ENCODE data around the gene KMT2C. TPM values are rescaled to one million over a fixed set of nuclear protein-coding genes. Genes with fewer than 3 reads are reported as not detected.

KMT2C gene
- total RNA-seq, 1 donor from 2014 or later = 136 TPM

DNA sequence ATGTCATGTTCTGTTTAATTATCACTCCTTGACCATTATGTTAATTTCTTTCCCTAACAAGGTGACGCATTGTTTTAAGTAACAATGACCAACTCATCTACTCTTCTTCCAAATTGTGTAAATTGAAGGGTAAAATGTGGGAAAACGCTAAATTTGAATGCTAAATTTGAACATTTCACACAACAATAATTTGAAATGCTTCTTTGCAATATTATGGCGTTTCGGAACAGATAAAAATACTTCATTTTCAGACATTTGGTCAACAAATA, 29.2 kb upstream of the KMT2C start:
- H3K27ac Mint-ChIP-seq (ENCODE audit: unreplicated experiment) = peak overlapping the region; percentile 99
- peaks cover 7% of the 10 kb centered on the region for H3K4me1 Mint-ChIP-seq (ENCODE audit: low read depth, unreplicated experiment)
- peaks cover 4% of the 10 kb centered on the region for H3K27me3 Mint-ChIP-seq (ENCODE audit: unreplicated experiment)
- DNase-seq = no peak
- peaks cover under 1% of the 10 kb centered on the region for H3K36me3 Mint-ChIP-seq (ENCODE audit: unreplicated experiment)
- H3K4me3 Mint-ChIP-seq (ENCODE audit: unreplicated experiment) = peak overlapping the region; percentile 99
- peaks cover 15% of the 10 kb centered on the region for H3K9me3 Mint-ChIP-seq (ENCODE audit: unreplicated experiment)
- no peak for TF ChIP-seq CTCF (IDR thresholded peaks at IDR 0.05; ENCODE audit: partially characterized antibody, unreplicated experiment)

DNA sequence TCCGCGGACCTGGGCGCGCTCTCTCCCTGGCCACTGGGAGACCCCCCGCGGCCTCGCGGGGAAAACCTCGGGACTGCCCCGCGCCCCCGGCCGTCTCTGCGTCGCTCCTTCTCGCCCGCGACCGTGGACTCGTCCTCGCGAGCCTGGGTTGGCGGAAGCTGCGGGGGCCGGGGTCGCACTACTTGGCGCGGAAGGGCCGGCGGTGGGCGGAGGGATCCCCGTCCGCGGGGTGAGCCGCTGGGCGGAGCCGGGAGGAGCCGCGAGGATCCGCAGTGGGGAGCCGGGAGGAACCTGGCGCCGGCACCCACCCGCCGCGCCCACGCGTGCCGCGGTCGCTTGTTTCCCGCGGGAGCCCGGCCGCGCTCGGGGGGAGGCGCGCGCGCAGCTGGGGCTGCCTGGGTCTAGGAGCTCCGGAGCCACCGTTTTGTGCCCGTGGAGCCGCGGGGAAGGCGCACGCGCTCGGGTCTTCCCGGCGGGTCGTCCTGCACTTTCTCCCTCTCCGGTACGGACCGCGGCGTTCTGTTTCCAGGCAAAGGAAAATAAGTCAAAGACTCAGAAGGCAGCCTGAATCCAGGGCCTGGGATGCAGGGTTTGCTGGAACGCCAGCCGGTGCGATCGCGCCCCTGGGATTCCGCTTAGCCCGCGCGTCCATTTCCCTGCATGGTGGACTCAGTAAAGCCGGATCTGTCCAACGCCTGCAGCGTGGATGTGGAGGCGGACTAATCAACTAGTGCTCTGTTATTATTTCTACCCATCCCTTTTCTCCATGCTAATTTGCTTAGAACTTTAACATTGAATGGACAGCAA, 28.7 kb upstream of the KMT2C start:
- DNase-seq = peak; percentile 88
- peaks cover 11% of the 10 kb centered on the region for H3K4me1 Mint-ChIP-seq (ENCODE audit: low read depth, unreplicated experiment)
- TF ChIP-seq CTCF (IDR thresholded peaks at IDR 0.05; ENCODE audit: partially characterized antibody, unreplicated experiment) = no peak
- peaks cover 4% of the 10 kb centered on the region for H3K27me3 Mint-ChIP-seq (ENCODE audit: unreplicated experiment)
- peak overlapping the region; percentile 99 for H3K27ac Mint-ChIP-seq (ENCODE audit: unreplicated experiment)
- H3K9me3 Mint-ChIP-seq (ENCODE audit: unreplicated experiment) = peaks cover 15% of the 10 kb centered on the region
- no peaks in the 10 kb centered on the region for H3K36me3 Mint-ChIP-seq (ENCODE audit: unreplicated experiment)
- H3K4me3 Mint-ChIP-seq (ENCODE audit: unreplicated experiment) = peak overlapping the region; percentile 99

DNA sequence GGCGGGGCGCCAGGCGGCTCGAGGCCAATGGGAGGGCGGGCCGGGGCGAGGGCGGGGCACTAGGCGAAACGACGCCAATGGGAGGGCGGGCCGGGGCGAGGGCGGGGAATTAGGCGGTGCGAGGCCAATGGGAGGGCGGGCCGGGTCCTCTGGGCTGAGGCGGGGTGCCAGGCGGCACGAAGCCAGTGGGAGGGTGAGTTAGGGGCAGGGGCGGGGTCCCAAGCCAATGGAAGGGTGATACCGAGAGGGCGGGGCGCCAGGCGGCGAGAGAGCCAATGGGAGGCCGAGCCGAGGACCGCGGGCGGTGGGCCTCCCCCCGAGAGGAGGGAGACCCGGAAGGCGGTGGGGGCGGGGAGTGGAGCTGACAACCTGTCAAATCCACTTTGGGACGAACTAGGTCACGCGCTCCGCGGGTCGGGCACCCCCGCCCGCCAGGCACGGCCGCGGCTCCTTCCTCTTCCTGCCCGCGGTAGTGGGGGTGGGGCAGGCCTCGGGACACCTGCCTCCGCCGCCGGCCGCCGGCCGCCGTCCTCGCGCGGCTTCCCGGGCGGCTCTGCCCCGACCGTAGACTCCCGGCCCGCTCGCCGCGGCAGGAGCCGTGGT, 28.0 kb upstream of the KMT2C start:
- no peak overlapping the region for H3K27ac Mint-ChIP-seq (ENCODE audit: unreplicated experiment)
- peaks cover 15% of the 10 kb centered on the region for H3K9me3 Mint-ChIP-seq (ENCODE audit: unreplicated experiment)

DNA sequence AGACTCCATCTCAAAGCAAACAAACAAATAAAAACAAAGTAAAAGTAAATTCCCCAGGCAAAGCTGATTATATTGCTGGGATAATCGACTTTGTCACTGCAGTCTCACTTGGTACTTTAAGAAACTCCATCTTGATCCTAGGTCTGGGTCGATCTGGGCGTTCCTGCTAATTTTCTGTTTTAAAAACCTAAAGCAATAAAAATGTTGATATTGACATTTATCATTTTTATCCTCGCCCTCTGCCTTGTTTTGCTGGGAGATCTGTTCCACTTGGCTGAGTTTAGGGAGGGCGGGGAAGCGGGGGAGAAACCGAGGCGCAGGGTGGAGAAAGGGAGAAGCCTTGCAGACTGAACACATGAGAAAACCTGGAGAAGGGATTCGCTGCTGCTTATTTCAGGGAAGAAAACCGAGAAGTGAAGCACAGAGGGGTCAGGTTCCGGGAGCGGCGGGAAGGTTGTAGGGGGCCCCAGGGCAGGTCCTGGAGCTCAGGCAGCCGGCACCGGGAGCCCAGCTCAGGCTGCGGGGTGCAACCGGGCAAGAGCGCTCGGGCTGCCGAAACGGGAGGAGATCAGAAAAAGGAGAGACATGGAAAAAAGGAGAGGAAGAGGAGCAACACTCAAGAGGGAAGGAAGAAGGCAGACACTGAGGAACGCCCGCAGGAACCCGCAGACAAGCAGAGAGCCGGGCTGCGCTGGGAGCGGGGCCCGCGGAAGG, 27.3 kb upstream of the KMT2C start:
- no peak for TF ChIP-seq CTCF (IDR thresholded peaks at IDR 0.05; ENCODE audit: partially characterized antibody, unreplicated experiment)
- Mint-ChIP-seq H3K4me3 (ENCODE audit: unreplicated experiment) (peak overlapping the region; percentile 91), H3K9me3 (ENCODE audit: unreplicated experiment) (peaks cover 13% of the 10 kb centered on the region), H3K36me3 (ENCODE audit: unreplicated experiment) (peaks cover 1% of the 10 kb centered on the region), H3K4me1 (ENCODE audit: low read depth, unreplicated experiment) (peaks cover 14% of the 10 kb centered on the region), H3K27me3 (ENCODE audit: unreplicated experiment) (peaks cover 4% of the 10 kb centered on the region), H3K27ac (ENCODE audit: unreplicated experiment) (peak overlapping the region; percentile 92)
- no peak for DNase-seq

More for the DNA sequence above, 28.0 kb upstream of the KMT2C start:
- peaks cover 4% of the 10 kb centered on the region for H3K27me3 Mint-ChIP-seq (ENCODE audit: unreplicated experiment)
- H3K36me3 Mint-ChIP-seq (ENCODE audit: unreplicated experiment) = no peaks in the 10 kb centered on the region
- no peak for TF ChIP-seq CTCF (IDR thresholded peaks at IDR 0.05; ENCODE audit: partially characterized antibody, unreplicated experiment)
- peak; percentile 100 for DNase-seq
- peaks cover 14% of the 10 kb centered on the region for H3K4me1 Mint-ChIP-seq (ENCODE audit: low read depth, unreplicated experiment)
- no peak overlapping the region for H3K4me3 Mint-ChIP-seq (ENCODE audit: unreplicated experiment)
